ENCODE measurements around the gene GGACT.

Gene GGACT

GRCh38 chr13:100510208-100510957 lies 78.2 kb downstream of the GGACT start:
- DNase-seq: no peak

- no peak for DNase-seq
These were observed 79.6 kb downstream of the GGACT start for GRCh38 chr13:100508996-100509395.

- DNase-seq: no peak
These were observed 80.1 kb downstream of the GGACT start for GRCh38 chr13:100508455-100508854.

GRCh38 chr13:100506600-100507422 lies 81.8 kb downstream of the GGACT start:
- DNase-seq: no peak

DNA sequence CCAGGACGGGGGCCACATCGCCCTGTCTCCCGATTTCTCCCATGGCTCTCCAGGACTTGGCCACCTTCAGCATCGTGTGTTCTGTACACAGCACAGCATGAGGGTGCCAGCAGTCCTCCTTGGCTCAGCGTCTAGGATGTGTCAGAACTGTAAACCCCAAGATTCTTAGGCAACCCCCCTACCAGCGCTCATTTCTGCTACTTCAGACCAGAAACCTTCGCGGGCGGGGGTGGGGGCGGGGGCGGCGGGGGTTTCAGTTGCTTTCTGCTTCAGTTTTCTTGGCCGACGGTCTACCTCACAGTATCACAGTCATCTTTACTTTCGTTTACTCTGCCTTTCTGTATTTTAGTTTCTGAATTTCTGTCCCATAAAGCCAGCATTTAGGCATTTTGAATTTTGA lies 82.4 kb downstream of the GGACT start:
- no peak for DNase-seq

GRCh38 chr13:100503622-100504021 lies 85.0 kb downstream of the GGACT start:
- no peak for DNase-seq

DNA sequence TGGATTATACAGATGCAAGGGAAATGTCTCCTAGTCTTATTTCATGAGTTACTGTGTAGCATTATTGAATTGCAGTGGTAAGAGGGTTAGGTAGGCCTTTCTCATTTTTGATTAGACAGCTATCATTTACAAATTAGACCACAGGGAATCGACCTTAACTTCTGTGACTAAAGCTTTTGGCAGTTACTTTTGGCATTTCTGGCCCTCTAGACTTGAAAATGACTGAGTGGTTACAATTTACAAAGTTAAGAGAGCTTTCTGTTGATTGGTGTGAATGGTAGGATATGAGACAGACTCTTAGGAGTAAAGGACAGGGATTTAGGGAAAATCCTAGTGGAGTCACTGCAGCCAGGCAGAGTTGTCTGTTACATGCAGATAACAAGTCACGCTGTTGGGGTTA lies 86.1 kb downstream of the GGACT start:
- DNase-seq: no peak

DNA sequence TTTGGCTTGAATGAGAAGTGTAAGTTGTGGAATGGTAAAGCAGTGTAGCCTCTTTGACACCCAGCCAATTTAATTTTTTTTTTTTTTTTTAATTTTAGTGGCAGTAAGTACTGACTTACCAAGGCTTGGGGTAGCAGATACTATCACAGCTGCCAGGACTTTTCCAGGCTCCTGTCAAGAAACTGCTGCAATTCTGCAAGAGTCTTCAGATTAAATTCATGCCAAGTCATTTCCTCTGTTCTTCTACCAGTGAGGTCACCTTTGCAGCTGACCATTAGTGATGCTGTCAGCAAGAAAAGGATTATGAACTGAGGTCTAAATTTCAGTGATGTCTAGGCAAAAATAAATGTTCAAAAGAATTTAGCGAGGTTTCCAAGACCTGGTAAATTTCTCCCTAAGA lies 91.2 kb downstream of the GGACT start:
- DNase-seq: no peak

- no peak for DNase-seq
These were observed 93.1 kb downstream of the GGACT start for GRCh38 chr13:100495455-100495854.

DNA sequence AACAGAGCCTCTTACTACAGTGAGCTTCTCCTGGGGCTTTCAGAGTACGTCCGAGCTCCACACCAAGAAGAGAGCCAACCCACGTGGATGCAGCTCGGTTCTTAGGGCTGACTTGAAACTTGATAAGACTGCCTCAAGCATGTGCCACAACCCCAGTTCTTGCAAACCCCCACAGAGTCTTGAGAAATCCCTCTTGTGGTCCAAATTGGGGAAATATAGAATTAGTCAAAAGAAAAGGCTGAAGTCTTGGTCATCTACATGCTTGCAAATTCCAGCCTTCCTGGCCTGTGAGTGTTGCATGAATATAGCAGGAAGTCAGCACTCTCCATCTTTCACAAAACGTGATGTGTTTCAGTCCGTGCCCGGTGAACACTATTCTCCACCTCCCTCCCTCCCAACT lies 95.2 kb downstream of the GGACT start:
- DNase-seq: no peak

DNA sequence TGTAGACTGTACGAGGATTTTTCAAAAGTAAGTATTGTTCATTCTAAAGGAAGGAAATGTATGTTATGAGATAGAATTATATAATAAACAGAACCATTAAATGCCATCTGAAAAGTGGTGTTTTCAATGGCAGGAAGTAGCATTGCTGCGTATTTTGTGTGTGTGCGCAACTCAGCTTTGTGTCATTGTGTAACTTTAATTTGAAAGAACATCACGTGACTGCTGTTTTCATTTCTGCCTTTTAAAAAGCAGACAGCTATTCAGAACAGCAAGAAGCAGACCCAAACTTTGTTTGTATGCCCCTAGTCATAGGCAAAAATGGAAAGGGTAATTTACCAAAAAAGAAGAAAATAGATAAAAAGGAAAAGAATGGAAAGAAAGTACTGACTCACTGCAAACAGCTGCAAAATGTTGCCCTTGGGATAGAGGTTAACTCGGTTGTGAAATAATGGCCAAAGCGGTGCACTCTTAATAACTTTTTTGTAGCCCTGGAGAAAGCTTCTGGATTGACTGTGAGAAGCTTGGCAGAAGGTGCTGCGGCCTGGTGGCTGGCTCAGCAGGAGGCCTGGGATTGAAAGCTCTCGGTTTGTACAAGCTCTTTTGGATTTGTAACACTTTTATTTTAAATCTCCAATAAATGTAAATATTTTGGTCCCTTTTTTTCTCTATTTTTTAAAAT lies 97.3 kb downstream of the GGACT start:
- DNase-seq: no peak

DNA sequence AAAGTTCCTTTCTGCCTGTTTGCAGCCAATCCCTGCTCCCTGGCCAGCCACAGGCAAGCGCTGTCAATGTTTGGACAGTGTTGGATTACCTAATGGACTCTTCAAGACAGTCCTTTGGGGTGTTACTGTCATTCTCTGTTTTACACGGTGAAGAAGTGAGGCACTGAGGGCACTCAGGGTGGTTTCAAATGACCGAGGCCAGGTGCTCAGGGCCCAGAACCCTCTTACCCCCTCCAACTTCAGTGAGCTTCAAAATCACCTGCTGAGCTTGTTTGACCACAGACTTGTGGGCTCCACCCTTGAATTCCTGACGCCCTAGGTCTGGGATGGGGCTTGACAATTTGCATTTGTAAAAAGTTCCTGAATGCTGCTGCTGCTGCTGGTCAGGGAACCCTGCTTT lies 97.9 kb downstream of the GGACT start:
- DNase-seq: no peak

- no peak for DNase-seq
These were observed 103.3 kb downstream of the GGACT start for GRCh38 chr13:100485265-100485664.

DNA sequence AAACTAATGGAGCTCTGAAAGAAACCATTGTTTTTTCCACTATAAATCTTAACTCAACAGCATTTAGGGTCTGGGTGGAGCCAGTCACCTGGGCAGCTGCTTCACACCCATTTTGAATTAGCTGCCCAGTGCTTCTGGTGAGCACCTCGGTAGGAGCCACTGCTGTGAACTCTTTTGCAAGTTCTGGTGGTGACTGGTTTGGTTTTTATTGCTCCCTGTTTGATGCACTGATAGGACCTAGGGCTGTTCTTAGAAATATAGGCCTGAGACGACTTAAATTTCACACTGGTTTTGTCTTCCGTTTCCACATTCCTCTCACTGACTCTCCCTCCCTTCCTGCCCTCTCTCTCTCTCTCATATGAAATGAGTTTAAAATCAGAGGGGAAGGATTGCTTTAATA lies 103.9 kb downstream of the GGACT start:
- DNase-seq: no peak

DNA sequence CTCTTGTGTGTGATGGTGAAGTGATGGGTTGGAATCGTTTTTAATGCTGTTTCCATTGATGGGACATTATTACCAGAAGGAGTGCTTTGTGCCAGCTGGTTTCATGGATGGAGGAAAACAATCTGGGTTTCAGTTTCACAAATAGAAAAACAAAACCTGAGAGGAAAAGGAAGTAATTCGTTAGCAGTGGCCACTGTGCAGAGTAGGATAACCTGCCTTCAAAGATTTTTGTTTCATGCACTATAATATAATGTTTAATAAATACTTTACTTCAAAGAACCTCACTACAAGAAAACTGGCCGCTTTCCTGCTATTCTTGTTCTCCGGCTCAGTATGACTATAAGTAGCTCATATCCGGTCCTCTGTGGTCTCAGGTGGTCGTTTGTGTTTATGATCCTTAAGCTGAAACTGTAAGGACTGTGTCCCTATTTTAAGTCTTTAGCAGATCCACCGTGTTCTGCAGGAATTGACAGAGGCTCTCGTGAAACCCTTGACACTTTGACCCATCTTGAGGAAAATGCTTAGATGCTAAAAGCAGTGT lies 104.7 kb downstream of the GGACT start:
- DNase-seq: no peak

GRCh38 chr13:100483139-100483538 lies 105.5 kb downstream of the GGACT start:
- DNase-seq: no peak

DNA sequence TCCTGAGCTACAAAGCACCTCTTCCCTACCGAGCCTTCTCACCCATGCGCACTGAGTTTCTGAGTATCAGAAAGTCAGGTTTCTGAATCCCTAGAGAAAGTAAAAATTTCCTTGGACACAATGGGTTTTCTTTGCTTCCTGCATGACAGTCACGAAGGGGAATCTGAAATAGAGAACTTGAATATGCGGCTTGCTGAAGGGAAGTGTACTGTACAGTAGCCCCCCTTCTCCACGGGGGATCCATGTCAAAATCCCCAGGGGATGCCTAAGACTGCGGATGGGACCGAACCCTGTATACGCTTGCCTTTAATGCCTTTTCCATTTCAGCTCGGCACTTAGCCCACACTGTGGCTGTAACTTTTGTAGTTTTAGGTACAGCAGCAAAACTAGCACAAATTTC lies 107.9 kb downstream of the GGACT start:
- no peak for DNase-seq
